Measurements from ENCODE around the gene ADGRV1. TPM values are rescaled to one million over a fixed set of nuclear protein-coding genes. Genes with fewer than 3 reads are reported as not detected.
"Not testable (repeated sequence)": the region's sequence is repeated elsewhere in the genome, so short reads cannot be mapped to it uniquely, and the experiment has no call there.

Gene ADGRV1
- total RNA-seq, 1 experiment from 2014 or later, result 0.45 TPM

DNA sequence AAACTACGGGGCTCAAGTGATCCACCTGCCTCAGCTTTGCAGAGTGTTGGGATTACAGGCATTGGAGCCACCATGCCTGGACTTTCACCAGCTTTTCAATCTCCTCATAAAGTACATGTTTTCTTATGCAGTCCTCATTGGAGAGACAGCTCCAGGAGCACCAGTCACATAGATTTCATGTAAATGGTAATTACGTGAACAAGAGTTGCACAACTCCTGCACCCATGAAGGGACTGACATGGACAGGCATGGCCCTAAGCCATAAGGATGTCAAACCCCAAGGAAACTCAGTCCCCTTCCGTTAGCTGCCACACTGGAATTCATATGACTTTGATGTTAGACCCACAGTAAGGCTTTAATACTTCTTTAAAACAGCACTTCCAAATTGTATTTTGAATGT, 7.6 kb upstream of the ADGRV1 start:
- DNase-seq (ENCODE audit: low read depth), result no peak

DNA sequence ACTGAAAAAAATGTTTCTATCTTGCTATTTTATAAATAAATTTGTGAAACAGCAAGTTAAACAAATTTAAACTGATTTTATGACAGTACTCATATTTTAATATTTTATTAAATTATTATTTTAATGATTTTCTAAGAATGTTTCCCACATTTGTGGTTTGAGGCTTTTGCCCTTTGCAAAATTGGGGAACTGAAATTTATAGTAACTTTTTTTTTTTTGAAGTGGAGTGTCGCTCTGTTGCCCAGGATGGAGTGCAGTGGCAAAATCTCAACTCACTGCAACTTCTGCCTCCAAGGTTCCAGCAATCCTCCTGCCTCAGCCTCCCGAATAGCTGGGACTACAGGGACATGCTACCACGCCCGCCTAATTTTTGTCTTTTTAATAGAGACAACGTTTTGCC, 7.2 kb upstream of the ADGRV1 start:
- no peak for DNase-seq (ENCODE audit: low read depth)

DNA sequence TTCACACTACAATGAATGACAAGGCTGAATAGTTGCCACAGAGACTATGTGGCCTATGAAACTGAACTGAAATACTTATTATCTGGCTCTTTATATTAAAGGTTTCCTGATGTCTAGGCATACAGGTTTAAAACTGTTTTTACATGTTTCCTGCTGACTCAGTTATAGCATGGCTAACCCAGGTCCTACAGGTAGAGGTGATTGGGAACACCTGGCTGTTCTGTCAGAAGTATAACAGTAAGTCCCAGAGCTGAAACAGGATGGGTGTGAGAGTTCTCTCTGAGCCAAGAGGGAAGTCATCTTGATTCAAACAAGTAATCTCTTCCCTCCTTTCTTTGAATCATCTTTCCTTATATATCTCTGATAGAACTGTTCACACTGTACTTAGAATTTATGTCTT, 4.9 kb upstream of the ADGRV1 start:
- no peak for DNase-seq (ENCODE audit: low read depth)

GRCh38 chr5:90554358-90555006, 4.1 kb upstream of the ADGRV1 start:
- DNase-seq (ENCODE audit: low read depth), result no peak

GRCh38 chr5:90555666-90556065, 2.9 kb upstream of the ADGRV1 start:
- DNase-seq (ENCODE audit: low read depth), result no peak

DNA sequence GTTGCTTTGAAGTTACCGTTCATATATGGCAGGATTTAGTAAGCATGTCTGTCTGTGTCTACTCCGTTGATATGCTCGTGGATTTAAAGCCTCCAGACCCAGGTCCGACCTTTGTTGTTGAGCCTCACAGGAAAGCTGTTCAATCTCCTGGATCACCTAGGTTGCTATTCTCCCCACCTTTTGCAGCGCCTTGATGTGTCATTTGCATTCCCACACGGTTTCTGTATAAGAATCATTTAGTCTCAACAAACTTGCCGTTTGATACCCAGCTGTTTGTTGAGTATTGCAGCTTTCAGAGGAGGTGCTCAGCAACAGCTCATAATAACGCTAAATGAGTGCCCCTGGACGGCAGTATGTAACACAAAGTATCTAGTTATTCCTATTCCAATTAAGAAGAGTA, 1.2 kb upstream of the ADGRV1 start:
- DNase-seq (ENCODE audit: low read depth), result no peak

- no peak for DNase-seq (ENCODE audit: low read depth)
Measured at GRCh38 chr5:90557871-90558270, 726 bp upstream of the ADGRV1 start.

DNA sequence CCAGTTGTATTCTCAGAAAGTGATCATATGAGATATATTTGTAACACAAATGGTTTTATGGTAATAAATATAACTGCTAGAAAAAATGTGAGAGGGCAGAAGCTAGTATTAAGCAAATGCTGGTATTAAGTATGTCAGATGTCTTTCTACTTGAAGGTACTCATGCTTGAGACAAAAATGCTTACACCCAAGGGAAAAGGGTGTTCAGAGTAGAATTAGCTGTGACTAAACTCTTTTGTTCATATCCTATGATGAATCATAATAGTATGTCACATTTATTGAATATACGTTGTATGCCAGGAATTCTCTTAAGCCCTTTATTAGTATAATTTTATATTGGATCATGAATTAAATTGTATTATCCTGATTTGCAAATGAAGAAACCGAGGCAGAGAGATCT, 2.2 kb downstream of the ADGRV1 start:
- no peak for DNase-seq (ENCODE audit: low read depth)

DNA sequence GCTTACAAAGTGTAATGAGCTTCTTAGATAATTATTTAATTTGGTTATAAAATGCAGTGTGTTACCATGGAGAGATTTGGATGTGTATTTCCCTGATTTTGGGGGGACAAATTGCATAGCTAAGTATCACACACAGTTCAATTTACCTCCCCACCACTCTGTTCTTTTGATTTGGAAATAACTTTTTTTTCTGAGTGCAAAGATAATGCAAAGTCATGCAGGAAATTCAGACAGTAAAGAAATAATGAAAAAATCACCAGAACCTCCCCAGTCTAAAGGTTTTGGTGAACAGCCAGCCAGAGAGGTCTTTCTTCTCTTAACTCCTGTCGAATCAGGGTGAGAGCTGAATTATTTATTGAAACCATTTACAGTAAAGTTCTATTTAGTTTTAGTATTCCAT, 3.2 kb downstream of the ADGRV1 start:
- no peak for DNase-seq (ENCODE audit: low read depth)

GRCh38 chr5:90562341-90562740, 3.7 kb downstream of the ADGRV1 start:
- no peak for DNase-seq (ENCODE audit: low read depth)

GRCh38 chr5:90563108-90563507, 4.5 kb downstream of the ADGRV1 start:
- DNase-seq (ENCODE audit: low read depth), result no peak

- no peak for DNase-seq (ENCODE audit: low read depth)
Measured at GRCh38 chr5:90565491-90565890, 6.9 kb downstream of the ADGRV1 start.

GRCh38 chr5:90569084-90569483, 10.5 kb downstream of the ADGRV1 start:
- no peak for DNase-seq (ENCODE audit: low read depth)

GRCh38 chr5:90570034-90570433, 11.4 kb downstream of the ADGRV1 start:
- DNase-seq (ENCODE audit: low read depth), result no peak

GRCh38 chr5:90571147-90571773, 12.7 kb downstream of the ADGRV1 start:
- no peak for DNase-seq (ENCODE audit: low read depth)

GRCh38 chr5:90575712-90576111, 17.1 kb downstream of the ADGRV1 start:
- no peak for DNase-seq (ENCODE audit: low read depth)

- not testable (repeated sequence) for DNase-seq (ENCODE audit: low read depth)
Measured at GRCh38 chr5:90576566-90576965, 18.0 kb downstream of the ADGRV1 start.

DNA sequence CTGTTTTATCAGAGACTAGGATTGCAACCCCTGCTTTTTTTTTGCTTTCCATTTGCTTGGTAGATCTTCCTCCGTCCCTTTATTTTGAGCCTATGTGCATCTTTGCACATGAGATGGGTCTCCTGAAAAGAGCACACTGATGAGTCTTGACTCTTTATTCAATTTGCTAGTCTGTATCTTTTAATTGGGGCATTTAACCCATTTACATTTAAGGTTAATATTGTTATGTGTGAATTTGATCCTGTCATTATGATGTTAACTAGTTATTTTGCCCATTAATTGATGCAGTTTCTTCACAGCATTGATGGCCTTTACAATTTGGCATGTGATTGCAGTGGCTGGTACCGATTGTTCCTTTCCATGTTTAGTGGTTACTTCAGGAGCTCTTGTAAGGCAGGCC, 21.3 kb downstream of the ADGRV1 start:
- DNase-seq (ENCODE audit: low read depth), result not testable (repeated sequence)

GRCh38 chr5:90581956-90582355, 23.4 kb downstream of the ADGRV1 start:
- DNase-seq (ENCODE audit: low read depth), result no peak

DNA sequence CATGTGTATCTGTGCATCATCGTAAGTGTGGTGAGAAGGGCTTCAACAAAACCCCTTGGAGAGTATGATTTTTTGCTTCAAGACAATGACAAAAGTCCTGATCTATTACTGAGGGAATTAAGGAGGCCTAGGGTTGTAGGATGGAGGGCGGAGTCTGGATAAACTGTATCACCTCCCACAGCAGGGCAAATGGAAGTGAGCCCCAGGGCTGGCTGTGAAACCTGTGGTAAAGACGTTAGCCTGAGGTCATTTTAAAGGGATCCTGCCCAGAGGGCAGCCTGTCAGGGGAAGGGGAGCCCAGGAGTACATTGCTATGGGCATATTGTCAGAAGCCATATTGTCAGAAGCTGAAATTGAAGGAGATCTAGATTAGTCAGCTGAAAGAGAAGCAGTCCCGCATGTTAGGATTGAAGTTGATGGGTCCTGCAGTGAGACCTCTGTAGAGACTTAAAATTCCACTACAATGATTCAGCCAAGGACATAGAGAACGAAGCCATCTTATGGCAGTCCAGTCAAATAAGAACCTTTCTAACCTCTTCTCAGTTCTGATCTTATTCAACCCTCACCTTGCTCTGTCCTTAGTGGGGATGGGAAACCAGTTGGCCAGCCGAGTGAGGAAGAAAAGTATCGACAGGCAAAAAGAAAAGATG, 26.9 kb downstream of the ADGRV1 start:
- DNase-seq (ENCODE audit: low read depth), result no peak

DNA sequence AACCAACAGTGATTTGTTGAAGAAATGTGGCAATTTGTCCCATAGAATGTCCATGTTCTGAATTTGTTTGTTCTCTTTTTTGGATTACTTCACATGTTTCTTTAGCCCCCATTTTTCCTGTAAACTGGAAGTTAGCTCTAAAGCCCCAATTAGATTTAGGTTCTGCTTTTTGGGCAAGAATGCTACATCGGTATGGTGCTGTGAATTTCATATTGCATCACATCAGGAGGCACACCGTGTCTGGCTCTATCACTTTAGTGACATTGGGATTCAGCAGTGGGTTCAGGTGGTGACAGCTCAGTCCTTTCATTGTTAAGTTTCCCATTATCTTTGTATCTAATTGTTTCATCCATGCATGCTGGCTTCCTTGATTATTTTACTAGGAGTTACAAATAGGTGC, 27.9 kb downstream of the ADGRV1 start:
- DNase-seq (ENCODE audit: low read depth), result no peak

DNA sequence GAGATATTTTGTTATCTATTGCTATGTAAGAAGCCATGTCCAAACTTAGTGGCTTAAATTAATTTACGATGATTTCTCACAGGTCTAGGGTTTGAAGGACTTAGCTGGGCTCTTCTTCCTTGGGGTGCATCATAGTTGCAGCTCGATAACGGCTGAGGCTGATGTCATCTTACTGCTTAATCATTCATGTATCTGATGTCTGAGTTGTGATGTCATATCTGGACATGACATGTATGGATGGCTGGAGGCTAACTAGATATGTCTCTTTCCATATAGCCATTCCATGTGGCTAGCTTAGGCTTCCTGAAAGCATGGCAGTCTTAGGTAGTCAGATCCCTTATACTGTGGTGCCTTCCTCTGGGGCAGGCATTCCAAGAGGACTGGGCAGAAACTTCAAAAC, 31.6 kb downstream of the ADGRV1 start:
- no peak for DNase-seq (ENCODE audit: low read depth)

GRCh38 chr5:90593083-90593482, 34.5 kb downstream of the ADGRV1 start:
- DNase-seq (ENCODE audit: low read depth), result not testable (repeated sequence)
